Neural progenitor cell (in vitro differentiated cells): Measurements from ENCODE around the gene FCF1. TPM values are rescaled to one million over a fixed set of nuclear protein-coding genes. Genes with fewer than 3 reads are reported as not detected.
"Not testable (repeated sequence)": the region's sequence is repeated elsewhere in the genome, so short reads cannot be mapped to it uniquely, and the experiment has no call there.

Source experiments
- DNase-seq: peaks from one replicate; pipeline ENCODE4 v3.0.0-alpha.2; 2016; ENCODE audit warnings: low spot score
- H2AFZ ChIP-seq: fragments of 200-600 bp; sonication (generic); replicated peaks from 2 replicates; pipeline ENCODE4 v1.6.1; 2016; ENCODE audit warnings: antibody characterized with exemption
- H3F3A ChIP-seq: fragments of 200-600 bp; sonication (generic); 2 replicates; pipeline ENCODE4 v1.6.1; 2016; ENCODE audit warnings: antibody characterized with exemption, low read depth
- H3K27ac ChIP-seq: fragments of 200-600 bp; sonication (generic); 2 replicates; pipeline ENCODE4 v1.5.1; 2016; ENCODE audit warnings: mild to moderate bottlenecking
- H3K27me3 ChIP-seq: fragments of 200-600 bp; sonication (generic); 2 replicates; pipeline ENCODE4 v1.6.1; 2016; ENCODE audit warnings: mild to moderate bottlenecking, moderate library complexity
- H3K36me3 ChIP-seq: fragments of 200-600 bp; sonication (generic); 2 replicates; pipeline ENCODE4 v1.5.1; 2016
- H3K4me1 ChIP-seq: fragments of 200-600 bp; sonication (generic); 2 replicates; pipeline ENCODE4 v1.6.1; 2016; ENCODE audit warnings: mixed run types
- H3K4me2 ChIP-seq: fragments of 200-600 bp; sonication (generic); 2 replicates; pipeline ENCODE4 v1.6.1; 2016
- H3K4me3 ChIP-seq: fragments of 200-600 bp; sonication (generic); 2 replicates; pipeline ENCODE4 v1.5.1; 2016
- H3K79me2 ChIP-seq: fragments of 200-600 bp; sonication (generic); 2 replicates; pipeline ENCODE4 v1.6.1; 2016; ENCODE audit warnings: low read depth
- H3K9ac ChIP-seq: fragments of 200-600 bp; sonication (generic); 2 replicates; pipeline ENCODE4 v1.6.1; 2016
- H3K9me3 ChIP-seq: fragments of 200-600 bp; sonication (generic); 2 replicates; pipeline ENCODE4 v1.5.1; 2016; ENCODE audit warnings: low read depth
- H4K20me1 ChIP-seq: fragments of 200-600 bp; sonication (generic); 2 replicates; pipeline ENCODE4 v1.6.1; 2016; ENCODE audit warnings: low read depth
- H3K27ac Mint-ChIP-seq: 3 replicates; pipeline ENCODE4 v1.8.0; 2021; ENCODE audit warnings: mixed read lengths
- H3K27me3 Mint-ChIP-seq: 2 replicates; pipeline ENCODE4 v1.8.0; 2022; ENCODE audit warnings: low read depth, mild to moderate bottlenecking, inconsistent platforms, moderate library complexity, mixed read lengths; ENCODE audit not compliant: insufficient read depth
- H3K36me3 Mint-ChIP-seq: 3 replicates; pipeline ENCODE4 v1.8.0; 2021; ENCODE audit warnings: mixed read lengths
- H3K4me1 Mint-ChIP-seq: 3 replicates; pipeline ENCODE4 v1.8.0; 2021; ENCODE audit warnings: mixed read lengths
- H3K4me3 Mint-ChIP-seq: 3 replicates; pipeline ENCODE4 v1.8.0; 2021; ENCODE audit warnings: mild to moderate bottlenecking, moderate library complexity, mixed read lengths
- H3K9me3 Mint-ChIP-seq: 3 replicates; pipeline ENCODE4 v1.8.0; 2020; ENCODE audit warnings: mixed read lengths
- CTCF ChIP-seq: fragments of 200-600 bp; sonication (generic); IDR thresholded peaks from 2 replicates; pipeline ENCODE4 v1.5.1; 2017; ENCODE audit warnings: antibody characterized with exemption, mild to moderate bottlenecking
- EZH2 ChIP-seq: fragments of 200-600 bp; sonication (generic); IDR thresholded peaks from 2 replicates; pipeline ENCODE4 v1.6.1; 2017; ENCODE audit warnings: antibody characterized with exemption, mild to moderate bottlenecking, moderate library complexity
- EZH2phosphoT487 ChIP-seq: fragments of 200-600 bp; sonication (generic); IDR thresholded peaks from 2 replicates; pipeline ENCODE4 v1.6.1; 2017; ENCODE audit warnings: antibody characterized with exemption
- total RNA-seq: library from RNA; depleted of rRNA; stranded (reverse); fragments of >200 nt; gene quantifications from 2 replicates; pipeline ENCODE4 v1.2.3, GENCODE V29; 2015; ENCODE audit warnings: low replicate concordance

FCF1 gene
- total RNA-seq, 1 donor from 2014 or later = 96.1 TPM

DNA sequence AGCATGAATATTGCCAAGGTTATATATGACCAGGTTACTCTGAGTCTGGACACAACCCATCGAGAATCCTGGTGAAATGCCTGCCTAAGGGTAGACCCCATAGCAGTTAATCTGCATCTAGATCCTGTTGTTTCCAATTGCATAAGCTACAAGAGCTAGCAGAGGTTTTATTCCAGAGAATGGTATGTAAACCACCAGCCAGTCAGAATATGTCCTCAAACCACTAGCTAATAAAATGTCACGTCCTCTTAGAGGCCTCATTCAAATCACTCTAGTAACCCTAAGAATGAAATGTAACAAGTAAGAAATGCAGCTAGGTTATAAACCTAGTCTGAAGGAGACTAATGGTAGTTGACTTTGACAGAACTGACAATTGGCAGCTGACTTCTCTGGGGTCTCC, 41.2 kb downstream of the FCF1 start:
- DNase-seq = no peak

DNA sequence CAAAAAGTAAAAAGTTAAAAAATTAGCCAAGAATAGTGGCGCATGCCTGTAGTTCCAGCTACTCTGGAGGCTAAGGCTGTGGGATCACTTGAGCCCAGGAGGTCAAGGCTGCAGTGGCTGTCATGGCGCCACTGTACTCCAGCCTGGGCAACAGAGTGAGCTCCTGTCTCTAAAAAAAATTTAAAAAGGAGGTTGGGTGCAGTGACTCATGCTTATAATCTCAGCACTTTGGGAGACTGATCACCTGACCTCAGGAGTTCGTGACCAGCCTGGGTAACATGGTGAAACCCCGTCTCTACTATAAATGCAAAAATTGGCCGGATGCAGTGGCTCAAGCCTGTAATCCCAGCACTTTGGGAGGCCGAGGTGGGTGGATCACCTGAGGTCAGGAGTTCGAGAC, 42.0 kb downstream of the FCF1 start:
- TF ChIP-seq EZH2phosphoT487 = no peak
- TF ChIP-seq CTCF = no peak
- no peak for TF ChIP-seq EZH2

More for the DNA sequence above, 41.2 kb downstream of the FCF1 start:
- H3K9me3 ChIP-seq = no peaks in the 10 kb centered on the region
- H3K4me3 ChIP-seq = no peak overlapping the region
- H3K9ac ChIP-seq = no peak overlapping the region
- H3K27ac ChIP-seq = no peak overlapping the region
- TF ChIP-seq CTCF (no peak), EZH2 (no peak), EZH2phosphoT487 (no peak)
- no peak overlapping the region for H3K4me2 ChIP-seq
- Mint-ChIP-seq H3K27ac (no peak overlapping the region), H3K9me3 (peaks cover 15% of the 10 kb centered on the region), H3K4me1 (no peaks in the 10 kb centered on the region), H3K36me3 (no peaks in the 10 kb centered on the region), H3K27me3 (peaks cover 10% of the 10 kb centered on the region), H3K4me3 (no peak overlapping the region)
- H2AFZ ChIP-seq = no peak overlapping the region
- H3F3A ChIP-seq = no peaks in the 10 kb centered on the region
- no peaks in the 10 kb centered on the region for H4K20me1 ChIP-seq
- H3K36me3 ChIP-seq = no peaks in the 10 kb centered on the region
- H3K27me3 ChIP-seq = no peaks in the 10 kb centered on the region
- no peaks in the 10 kb centered on the region for H3K4me1 ChIP-seq
- H3K79me2 ChIP-seq = no peaks in the 10 kb centered on the region

GRCh38 chr14:74756326-74756725, 43.4 kb downstream of the FCF1 start:
- no peak overlapping the region for H3K4me3 Mint-ChIP-seq
- H3F3A ChIP-seq = no peaks in the 10 kb centered on the region
- H3K36me3 ChIP-seq = no peaks in the 10 kb centered on the region
- peaks cover 15% of the 10 kb centered on the region for H3K9me3 Mint-ChIP-seq
- H3K27ac Mint-ChIP-seq = no peak overlapping the region
- no peak overlapping the region for H3K9ac ChIP-seq
- TF ChIP-seq CTCF (no peak), EZH2phosphoT487 (no peak), EZH2 (no peak)
- H3K36me3 Mint-ChIP-seq = no peaks in the 10 kb centered on the region
- H3K4me3 ChIP-seq = no peak overlapping the region
- no peaks in the 10 kb centered on the region for H3K9me3 ChIP-seq
- peaks cover 4% of the 10 kb centered on the region for H3K27me3 ChIP-seq
- H3K79me2 ChIP-seq = no peaks in the 10 kb centered on the region
- H3K4me2 ChIP-seq = no peak overlapping the region
- peak; percentile 63 for DNase-seq
- no peaks in the 10 kb centered on the region for H4K20me1 ChIP-seq
- H2AFZ ChIP-seq = no peak overlapping the region
- peaks cover 12% of the 10 kb centered on the region for H3K27me3 Mint-ChIP-seq
- H3K4me1 ChIP-seq = no peaks in the 10 kb centered on the region
- no peak overlapping the region for H3K27ac ChIP-seq
- H3K4me1 Mint-ChIP-seq = no peaks in the 10 kb centered on the region

More for the DNA sequence above, 42.0 kb downstream of the FCF1 start:
- Histone ChIP-seq H2AFZ (no peak overlapping the region), H3K4me3 (no peak overlapping the region), H3K9ac (no peak overlapping the region), H3F3A (no peaks in the 10 kb centered on the region), H3K9me3 (no peaks in the 10 kb centered on the region), H3K4me2 (no peak overlapping the region), H4K20me1 (no peaks in the 10 kb centered on the region), H3K4me1 (no peaks in the 10 kb centered on the region), H3K36me3 (no peaks in the 10 kb centered on the region), H3K27me3 (peaks cover 4% of the 10 kb centered on the region), H3K79me2 (no peaks in the 10 kb centered on the region), H3K27ac (no peak overlapping the region)
- no peak for DNase-seq
- H3K27me3 Mint-ChIP-seq = peaks cover 10% of the 10 kb centered on the region
- no peaks in the 10 kb centered on the region for H3K36me3 Mint-ChIP-seq
- peaks cover 15% of the 10 kb centered on the region for H3K9me3 Mint-ChIP-seq
- H3K4me3 Mint-ChIP-seq = no peak overlapping the region
- no peak overlapping the region for H3K27ac Mint-ChIP-seq
- no peaks in the 10 kb centered on the region for H3K4me1 Mint-ChIP-seq

GRCh38 chr14:74758505-74758904, 45.6 kb downstream of the FCF1 start:
- not testable (repeated sequence) for H3K4me1 Mint-ChIP-seq, H3K4me2 ChIP-seq, H3K9ac ChIP-seq, H3K36me3 ChIP-seq, DNase-seq, H3K27ac ChIP-seq, H3K9me3 Mint-ChIP-seq, H3K4me3 Mint-ChIP-seq, H3K9me3 ChIP-seq, H2AFZ ChIP-seq, H3K4me1 ChIP-seq, H3K4me3 ChIP-seq, H3K27me3 Mint-ChIP-seq, H3K27me3 ChIP-seq, H3K27ac Mint-ChIP-seq, H3K79me2 ChIP-seq, H3F3A ChIP-seq, H4K20me1 ChIP-seq, H3K36me3 Mint-ChIP-seq
